SK-N-MC (cell line): ENCODE measurements around the gene HEBP1.

Experiments
- EZH2 ChIP-seq: fragments of 200-600 bp; sonication (generic); IDR thresholded peaks from one replicate; pipeline ENCODE4 v1.6.1; 2017; ENCODE audit warnings: antibody characterized with exemption
- POLR2AphosphoS5 ChIP-seq: IDR thresholded peaks from 2 replicates; pipeline ENCODE4 v1.6.1; 2012; ENCODE audit warnings: mild to moderate bottlenecking, low read depth, low read length, borderline replicate concordance

DNA sequence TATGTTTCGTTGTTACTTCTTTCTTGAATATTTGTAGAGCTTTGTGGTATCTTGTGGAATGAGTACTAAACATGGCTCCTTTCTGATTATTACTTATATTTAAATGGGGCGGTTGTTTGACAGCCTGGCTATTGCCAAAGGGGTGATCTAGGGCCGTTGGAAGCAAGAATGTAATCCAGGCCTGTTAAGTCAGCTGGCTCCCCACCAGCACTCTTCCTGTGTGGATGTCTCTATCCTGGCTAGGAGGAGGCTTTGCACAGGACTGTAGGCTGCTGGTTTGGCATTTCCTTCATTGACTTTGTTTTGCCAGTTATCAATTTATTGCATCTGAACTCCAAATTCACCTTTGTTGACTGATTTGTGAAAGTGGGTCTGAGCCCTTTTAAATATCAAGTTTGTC is 49.8 kb upstream of the HEBP1 start:
- TF ChIP-seq EZH2 (no peak), POLR2AphosphoS5 (no peak)
